Brain pericyte (primary cell): ENCODE measurements around the gene DYRK3.

Source experiments
- DNase-seq: peaks from one replicate; pipeline ENCODE4 v3.0.0-alpha.2; 2012; ENCODE audit warnings: low read depth, low spot score

The DYRK3 gene

DNA sequence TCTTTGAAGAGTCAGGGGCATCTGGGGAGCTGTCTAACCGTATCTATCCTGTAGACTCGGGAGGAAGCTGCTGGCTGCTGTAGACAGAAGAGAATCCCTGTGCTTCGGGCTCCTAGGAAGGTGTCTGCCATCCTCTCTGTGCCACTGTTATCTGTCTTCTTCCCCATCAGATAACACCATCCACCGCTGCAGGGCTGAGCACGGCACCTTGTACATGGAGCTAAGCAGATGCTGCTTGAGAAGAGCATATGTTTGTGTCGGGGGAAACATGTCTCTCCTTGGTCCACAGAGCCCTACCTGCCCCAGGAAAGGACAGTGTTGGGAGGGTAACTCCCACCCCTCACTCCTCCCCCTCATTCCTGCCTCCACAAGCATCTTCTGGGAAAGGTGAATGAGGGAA lies 48.0 kb downstream of the DYRK3 start:
- DNase-seq = no peak

DNA sequence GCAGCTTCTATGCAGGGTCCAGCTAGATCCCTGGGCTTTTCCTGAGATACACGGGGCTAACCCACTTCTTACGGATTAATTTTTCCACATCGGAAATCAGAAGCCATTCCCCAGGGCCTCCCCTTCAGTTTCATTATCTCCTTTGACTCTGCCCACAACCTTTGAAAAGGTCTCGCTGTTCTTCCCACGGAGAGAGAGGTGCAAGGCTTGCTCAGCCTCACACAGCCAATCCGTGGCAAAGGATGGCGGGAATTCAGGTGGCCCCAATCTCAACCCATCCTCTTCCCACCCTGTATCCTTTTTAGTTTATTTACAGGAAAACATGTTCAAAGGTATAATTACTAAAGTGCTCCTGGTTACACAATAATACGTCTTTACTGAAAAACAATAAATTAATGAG lies 48.7 kb downstream of the DYRK3 start:
- DNase-seq = no peak

DNA sequence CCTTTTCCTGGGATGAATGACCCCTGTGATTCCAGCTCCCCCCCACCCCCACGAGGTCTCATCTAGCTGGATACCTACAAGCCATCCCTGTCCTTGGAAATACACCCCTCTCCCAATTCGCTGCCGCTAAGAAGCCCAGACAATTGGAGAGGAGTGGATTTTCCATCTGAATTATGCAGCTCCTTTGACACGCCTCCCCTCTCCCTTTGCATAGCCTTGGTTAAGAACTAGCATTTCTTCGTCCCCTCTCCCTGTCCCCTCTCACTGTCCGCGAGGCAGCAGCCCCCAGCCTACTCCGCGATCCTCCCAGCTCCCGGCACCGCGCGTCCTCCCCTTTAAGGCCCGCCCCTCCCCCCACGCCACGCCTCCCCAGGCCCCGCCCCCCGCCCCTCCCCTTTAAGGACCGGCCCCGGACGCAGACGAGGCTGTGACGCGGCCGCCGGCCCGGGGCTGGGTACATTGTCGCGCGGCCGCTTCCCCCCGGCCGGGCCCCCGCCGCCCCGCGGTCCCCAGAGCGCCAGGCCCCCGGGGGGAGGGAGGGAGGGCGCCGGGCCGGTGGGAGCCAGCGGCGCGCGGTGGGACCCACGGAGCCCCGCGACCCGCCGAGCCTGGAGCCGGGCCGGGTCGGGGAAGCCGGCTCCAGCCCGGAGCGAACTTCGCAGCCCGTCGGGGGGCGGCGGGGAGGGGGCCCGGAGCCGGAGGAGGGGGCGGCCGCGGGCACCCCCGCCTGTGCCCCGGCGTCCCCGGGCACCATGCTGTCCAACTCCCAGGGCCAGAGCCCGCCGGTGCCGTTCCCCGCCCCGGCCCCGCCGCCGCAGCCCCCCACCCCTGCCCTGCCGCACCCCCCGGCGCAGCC lies 49.4 kb downstream of the DYRK3 start, which contains the start of gene MAPKAPK2:
Gene MAPKAPK2 (plus strand): TSS at position 428 of the 856 bp plus-strand sequence. CDS start 325 bp downstream, at position 753.
- DNase-seq = no peak

DNA sequence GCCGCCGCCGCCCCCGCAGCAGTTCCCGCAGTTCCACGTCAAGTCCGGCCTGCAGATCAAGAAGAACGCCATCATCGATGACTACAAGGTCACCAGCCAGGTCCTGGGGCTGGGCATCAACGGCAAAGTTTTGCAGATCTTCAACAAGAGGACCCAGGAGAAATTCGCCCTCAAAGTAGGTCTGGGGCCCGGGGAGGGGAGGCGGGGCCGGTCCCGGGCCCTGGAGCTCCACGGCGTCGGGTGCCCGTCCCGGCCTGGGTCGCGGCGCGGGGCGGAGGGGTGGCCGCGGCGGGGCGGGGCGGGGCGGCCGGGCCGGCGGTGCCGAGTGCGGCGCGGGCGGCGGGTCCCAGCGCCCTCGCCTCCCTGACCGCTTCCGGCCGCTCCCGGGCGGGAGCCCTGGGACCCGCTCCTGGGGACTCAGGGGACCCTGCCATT lies 50.0 kb downstream of the DYRK3 start:
- no peak for DNase-seq

DNA sequence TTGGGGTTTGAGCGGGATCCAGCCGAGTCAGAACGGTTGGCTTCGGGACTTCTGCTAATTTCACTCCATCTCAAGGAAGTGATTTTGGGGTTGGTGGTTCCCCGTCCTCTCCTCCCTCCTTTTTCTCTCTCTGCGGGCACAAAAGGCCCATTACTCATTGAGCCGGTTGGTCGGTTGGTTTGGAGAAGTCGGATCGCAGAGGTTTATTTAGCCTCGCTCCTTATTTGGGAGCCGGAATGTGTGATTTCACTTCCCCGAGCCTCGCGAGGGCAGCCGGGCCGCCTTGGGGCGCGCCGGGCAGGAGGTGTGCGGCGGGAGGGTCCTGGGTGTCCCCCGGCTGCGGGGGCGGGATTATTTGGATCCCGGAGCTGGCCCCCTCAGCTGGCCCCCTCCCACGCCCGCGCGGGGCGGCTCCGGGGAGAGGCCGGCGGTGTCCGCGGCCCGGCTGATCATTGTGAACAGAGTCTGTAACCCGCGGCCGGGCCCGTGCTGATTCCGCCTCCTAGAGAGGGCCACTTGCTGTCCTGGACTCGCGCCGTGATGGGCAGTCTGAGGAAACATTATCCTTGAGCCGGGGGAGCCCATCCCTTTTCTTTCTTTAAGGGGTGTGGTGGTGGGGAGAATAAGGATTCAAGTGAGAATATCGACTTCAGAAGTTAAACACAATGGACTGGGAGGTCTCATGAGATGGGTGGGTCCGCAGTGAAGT lies 50.6 kb downstream of the DYRK3 start:
- no peak for DNase-seq

DNA sequence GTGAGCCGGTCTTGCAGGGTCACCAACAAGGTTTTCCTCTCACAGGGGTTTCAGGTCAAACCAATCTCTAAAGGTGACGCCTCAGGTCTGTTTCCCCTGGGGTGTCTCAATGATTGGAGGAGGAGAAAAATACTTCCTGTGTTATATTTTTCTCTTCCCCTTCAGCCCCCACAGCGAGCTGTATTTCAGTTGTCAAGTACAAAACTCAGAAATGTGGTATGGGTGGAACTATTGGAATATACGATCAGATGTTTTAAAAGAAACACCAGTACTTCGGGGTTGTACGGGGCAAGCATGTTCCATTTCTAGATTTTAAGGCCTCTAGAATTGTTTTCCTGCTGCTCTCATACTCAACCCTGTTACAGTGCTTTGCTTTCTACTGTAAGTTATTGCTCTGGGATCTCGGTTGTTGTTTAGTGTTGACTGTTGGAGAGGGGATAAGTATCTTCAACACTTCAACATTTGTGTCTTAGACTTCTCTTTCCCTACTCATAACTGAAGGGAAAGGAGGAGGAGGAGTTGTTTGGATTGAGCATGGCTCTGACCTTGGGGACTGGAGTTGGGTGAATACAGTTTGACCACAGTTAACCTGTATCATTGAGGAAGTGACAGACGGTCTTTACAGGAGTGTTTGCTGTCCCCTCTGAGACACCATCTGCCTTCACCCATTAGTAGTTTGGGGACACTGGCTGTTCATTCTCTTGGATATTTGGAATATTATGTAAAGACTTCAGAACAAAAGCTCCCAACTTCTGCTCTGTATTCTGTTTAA lies 51.3 kb downstream of the DYRK3 start:
- DNase-seq = no peak

DNA sequence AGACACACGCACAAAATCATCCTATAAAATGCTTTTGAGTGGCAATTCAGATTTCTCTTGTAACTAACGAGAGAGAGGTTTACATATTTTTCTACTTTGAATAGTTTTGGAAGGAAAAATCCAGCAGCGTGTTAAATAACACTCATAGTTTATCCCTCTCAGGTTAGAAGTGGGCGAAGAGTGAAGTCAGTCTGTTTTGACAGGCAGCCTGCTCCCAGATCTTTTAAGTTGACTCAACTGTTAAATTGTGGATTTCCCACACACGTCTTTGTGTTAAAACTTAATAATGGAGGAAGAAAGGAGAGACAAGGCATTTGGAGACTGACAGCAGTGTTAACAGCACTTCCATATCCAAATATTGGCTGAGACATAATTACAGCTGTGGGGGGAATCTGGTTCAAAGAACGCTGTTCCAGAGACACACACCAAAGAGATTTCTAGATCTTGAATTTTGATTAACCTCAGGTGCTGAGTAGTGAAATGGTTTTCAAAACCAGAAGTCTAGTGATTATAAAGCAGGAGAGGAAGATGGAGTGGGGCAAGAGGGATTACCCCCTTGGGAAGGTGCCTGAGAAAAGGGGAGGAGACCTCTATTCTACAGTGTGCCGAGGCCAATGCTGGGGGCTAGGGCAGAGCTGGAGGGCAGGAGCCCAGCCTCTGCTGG lies 52.0 kb downstream of the DYRK3 start:
- no peak for DNase-seq

DNA sequence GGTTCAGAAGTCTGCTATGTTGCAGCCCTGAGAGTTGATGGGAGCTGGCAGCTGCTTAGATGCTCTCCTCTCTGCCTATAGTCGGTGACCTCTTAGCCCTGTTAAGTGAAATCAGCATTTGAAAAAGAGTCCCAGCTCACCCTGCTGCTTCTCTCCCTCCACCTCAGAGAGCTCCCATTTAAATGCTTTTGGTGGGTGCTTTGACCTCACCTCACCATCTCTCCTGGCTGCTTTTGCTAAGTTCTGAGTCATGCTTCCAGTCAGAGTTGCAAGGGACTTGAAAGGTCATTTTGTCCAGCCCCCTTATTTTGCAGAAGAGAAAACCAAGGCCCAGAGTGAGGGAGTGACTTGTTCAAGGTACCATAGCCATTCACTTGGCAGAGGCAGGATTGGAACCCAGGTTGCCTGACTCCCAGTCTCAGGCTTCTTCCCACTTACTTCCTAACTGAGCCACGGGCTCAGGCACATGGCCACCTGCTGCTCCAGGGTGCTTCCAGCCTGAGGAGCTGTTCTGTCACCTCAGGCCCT lies 52.6 kb downstream of the DYRK3 start:
- DNase-seq = no peak

DNA sequence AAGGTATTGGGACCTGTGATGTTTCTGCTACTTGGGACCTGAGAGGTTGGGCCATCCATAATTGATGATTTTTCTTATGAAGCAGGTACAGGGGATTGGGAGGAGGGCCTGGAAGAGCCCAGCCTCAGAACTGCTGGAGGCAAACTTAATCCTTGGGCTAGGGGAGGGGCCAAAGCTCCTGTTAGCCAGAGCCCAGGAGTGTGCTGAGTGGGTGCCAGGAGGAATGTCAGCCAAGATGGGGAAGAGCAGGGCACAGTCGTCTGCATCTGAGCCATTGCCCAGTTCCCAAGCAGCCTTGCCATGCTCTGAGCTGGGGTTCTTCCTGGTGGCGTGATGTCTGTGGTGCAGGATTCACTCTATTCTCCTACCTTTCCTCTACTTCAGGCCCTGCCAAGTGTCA lies 55.2 kb downstream of the DYRK3 start:
- DNase-seq = no peak

DNA sequence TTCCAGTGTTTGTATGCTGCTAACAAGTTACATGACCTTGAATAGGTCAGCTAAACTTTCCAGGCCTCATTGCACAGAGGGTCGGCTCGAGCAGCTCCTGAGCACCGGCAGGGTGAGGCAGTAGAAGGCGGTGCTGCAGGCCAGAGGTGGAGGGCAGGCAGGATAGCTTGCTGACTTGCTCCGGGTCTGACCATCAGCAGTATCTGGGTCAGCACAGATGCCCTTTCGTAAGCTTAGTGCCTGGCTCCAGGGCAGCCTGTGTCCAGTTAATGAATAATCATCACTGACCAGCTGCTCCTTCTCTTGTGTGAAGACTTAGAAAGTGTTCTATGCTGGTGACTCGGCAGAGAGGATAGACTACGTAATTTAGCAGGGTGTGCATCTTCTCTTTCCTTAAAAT lies 56.3 kb downstream of the DYRK3 start:
- DNase-seq = no peak

DNA sequence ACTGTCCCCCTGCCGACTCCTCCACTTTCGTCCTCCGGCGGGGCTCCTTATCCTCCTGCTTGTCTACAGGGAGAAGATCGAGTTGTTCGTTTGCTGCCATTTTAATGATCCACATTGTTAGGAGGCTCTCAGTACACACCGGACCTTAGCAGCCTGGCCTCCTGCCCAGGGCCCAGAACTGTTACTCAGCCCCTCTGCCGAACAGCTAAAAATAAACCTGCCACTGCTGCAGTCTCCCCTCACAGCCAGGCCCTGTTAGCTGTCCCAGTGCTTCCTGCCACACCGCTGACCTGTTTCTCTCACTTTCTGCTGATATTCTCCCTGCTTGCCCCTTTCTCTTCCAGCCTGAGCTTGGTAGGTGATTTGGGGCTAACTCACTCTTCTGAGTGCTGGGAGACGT lies 57.7 kb downstream of the DYRK3 start:
- no peak for DNase-seq

DNA sequence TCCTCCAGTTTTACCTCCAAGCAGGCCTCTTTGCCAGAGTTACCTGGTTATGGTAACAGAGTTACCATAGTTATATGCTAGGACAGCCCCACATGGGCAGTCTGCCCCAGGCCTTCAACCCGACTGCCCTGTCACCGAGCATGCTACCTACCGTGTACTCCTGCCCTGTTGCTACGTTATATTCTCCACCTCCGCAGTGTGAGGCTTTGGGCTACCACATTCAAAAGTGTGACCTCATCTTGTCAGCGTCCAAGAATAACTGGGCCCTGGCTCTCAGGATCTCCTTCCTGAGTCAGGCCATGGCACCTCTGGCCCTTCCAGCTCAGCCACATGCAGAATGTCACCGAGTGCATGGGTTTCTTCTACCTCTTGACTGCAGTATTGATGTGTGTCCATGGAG lies 58.3 kb downstream of the DYRK3 start:
- no peak for DNase-seq

DNA sequence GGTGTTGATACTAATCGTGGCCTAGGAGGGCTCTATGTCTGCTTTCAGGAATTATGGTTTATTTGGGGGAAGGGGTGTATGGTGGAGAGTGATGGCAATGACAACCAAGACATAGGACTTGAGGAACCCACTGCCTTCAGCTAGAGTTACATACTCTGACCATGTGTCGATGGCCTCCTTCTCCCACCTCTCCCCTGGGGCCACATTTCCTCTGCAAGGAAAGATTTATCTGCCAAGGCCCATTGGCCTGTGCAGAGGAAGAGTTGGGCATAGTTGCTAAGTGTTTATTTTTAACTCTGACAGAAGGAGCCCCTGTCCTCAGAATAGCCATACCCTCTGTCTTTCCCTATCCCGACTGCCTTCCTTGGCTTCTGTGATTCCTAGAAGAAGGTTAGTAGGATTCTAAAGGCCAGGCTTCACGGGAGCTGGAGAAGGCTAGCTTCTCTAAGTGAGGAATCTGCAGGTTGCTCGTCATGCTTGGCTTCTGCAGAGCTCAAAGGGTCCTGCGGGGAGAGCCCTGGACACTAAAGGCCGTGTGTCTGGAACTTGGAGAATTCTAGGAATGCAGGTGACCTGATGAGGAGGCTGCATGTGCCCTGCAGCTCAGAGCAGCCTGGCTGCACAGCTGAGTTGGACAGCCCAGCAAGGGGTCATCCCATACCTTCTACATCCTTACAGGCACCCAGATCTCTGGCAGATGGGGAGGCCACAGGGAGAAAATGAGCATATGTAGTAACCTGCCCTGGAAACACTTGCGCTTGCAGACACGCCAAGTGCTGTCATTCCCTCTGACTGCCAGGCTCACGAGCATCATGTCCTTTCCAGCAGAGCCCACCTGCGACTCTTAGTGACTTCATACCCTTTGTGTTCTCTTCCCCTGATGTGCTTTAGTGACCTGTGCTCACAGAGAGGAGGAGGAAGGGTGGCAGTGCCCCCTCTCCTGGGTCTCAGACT lies 59.1 kb downstream of the DYRK3 start:
- DNase-seq = no peak

DNA sequence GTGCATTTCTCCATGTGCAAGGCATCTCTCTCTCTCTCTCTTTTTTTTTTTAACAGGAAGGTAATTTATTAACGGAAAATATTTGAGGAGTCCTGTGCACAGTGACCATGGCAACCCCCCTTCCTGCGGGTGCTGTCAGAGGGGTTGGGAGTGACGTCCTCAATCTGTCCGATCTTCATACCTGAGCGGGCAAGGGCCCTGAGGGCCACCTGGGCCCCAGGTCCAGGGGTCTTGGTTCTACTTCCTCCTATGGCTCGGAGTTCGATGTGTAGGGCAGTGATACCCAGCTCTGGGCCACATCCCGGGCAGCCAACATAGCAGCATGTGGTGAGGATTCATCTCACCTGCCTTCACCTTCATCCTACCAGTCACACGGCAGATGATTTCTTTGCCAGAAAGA lies 60.4 kb downstream of the DYRK3 start:
- DNase-seq = no peak

DNA sequence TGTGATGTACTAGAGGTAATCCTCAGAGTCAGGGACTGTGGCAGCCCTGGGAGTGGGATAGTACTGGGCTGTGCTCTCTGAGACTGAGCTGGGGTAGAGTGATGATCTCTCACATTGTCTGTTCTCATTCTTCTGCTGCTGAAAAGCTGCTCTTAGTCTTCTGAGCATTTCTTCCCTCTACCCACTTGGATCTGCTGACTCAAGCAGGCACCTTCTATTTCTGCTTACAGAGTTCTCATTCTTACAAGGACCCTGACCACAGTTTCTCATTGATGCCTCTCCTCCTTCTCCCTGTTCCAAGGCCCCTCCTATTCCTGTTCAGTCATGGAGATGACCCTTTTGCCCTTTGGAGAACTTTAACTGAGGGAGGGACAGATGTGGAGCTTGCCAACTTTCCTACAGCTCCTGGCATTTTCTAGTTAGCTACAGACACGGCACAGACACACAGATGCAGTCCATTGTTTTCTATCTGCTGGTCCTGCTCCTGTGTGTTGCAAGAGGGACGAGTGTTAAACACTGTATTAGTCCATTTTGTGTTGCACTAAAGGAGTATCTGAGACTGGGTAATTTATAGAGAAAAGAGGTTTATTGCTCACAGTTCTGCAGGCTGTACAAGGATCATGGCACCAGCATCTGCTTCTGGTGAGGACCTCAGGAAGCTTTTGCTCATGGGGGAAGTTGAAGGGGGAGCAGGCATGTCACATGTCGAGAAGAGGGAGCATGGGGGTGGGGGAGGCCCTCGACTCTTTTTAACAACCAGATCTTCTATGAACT lies 61.7 kb downstream of the DYRK3 start:
- no peak for DNase-seq

DNA sequence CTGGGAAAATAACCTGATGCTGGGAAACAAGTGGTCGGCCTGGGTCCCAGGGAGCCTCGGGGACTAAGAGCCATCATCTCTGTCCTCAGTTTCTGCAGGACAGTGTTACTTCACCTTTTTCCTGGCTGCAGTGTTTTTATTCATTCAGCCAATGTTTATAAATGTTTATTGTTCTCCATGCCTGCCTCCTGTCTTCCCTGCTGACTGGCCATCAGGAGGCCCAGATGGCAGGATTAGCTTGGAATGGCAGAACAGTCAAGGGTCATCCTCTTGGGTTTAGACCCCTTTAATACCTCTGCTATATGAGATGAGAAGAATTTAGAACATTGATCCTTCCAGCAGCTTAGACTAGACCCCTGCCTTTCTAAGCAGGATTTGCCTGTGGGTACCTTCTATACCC lies 62.7 kb downstream of the DYRK3 start:
- DNase-seq = no peak
